Loucy (cell line): Measurements from ENCODE around the gene AP1S1.

ENCODE experiments used
- CTCF ChIP-seq: fragments of 200-600 bp; sonication (generic); conservative IDR thresholded peaks from 2 replicates; pipeline ENCODE4 v1.5.1; 2014; ENCODE audit warnings: mild to moderate bottlenecking, antibody characterized with exemption, low read length
- EZH2phosphoT487 ChIP-seq: fragments of 200-600 bp; IDR thresholded peaks from 2 replicates; pipeline ENCODE4 v1.6.1; 2018; ENCODE audit warnings: antibody characterized with exemption, mild to moderate bottlenecking, moderate library complexity, borderline replicate concordance

- TF ChIP-seq CTCF (no peak), EZH2phosphoT487 (no peak)
Measured at GRCh38 chr7:101151908-101152651, 2.2 kb upstream of the AP1S1 start.
